ENCODE results near the gene CD200.
"Not testable (repeated sequence)": the region's sequence is repeated elsewhere in the genome, so short reads cannot be mapped to it uniquely, and the experiment has no call there.

CD200 gene

GRCh38 chr3:112376992-112377391, 44.0 kb downstream of the CD200 start:
- no peak for TF ChIP-seq ZFX (IDR thresholded peaks at IDR 0.05; ENCODE audit: borderline replicate concordance)
- TF ChIP-seq CTCF (IDR thresholded peaks at IDR 0.05): no peak

GRCh38 chr3:112377568-112378071, 44.7 kb downstream of the CD200 start:
- no peak for TF ChIP-seq CTCF (IDR thresholded peaks at IDR 0.05)
- TF ChIP-seq ZFX (IDR thresholded peaks at IDR 0.05; ENCODE audit: borderline replicate concordance): no peak
- H3K27ac ChIP-seq: no peak overlapping the region

More at GRCh38 chr3:112376992-112377391, 44.0 kb downstream of the CD200 start:
- H3K27ac ChIP-seq: no peak overlapping the region

GRCh38 chr3:112378347-112378746, 45.4 kb downstream of the CD200 start:
- not testable (repeated sequence) for H3K27ac ChIP-seq

- no peak overlapping the region for H3K27ac ChIP-seq
- TF ChIP-seq ZFX (IDR thresholded peaks at IDR 0.05; ENCODE audit: borderline replicate concordance): no peak
- TF ChIP-seq CTCF (IDR thresholded peaks at IDR 0.05): no peak
Observed at GRCh38 chr3:112379020-112379690, 46.2 kb downstream of the CD200 start.

- TF ChIP-seq ZFX (IDR thresholded peaks at IDR 0.05; ENCODE audit: borderline replicate concordance) (no peak), CTCF (IDR thresholded peaks at IDR 0.05) (no peak)
- H3K27ac ChIP-seq: no peak overlapping the region
Observed at GRCh38 chr3:112381673-112382542, 49.0 kb downstream of the CD200 start.

GRCh38 chr3:112382543-112383160, 49.7 kb downstream of the CD200 start:
- TF ChIP-seq ZFX (IDR thresholded peaks at IDR 0.05; ENCODE audit: borderline replicate concordance): no peak
- no peak for TF ChIP-seq CTCF (IDR thresholded peaks at IDR 0.05)
- H3K27ac ChIP-seq: no peak overlapping the region

GRCh38 chr3:112384769-112385168, 51.8 kb downstream of the CD200 start:
- no peak overlapping the region for H3K27ac ChIP-seq
- no peak for TF ChIP-seq ZFX (IDR thresholded peaks at IDR 0.05; ENCODE audit: borderline replicate concordance)
- TF ChIP-seq CTCF (IDR thresholded peaks at IDR 0.05): no peak
